Uterus (tissue), 2 donors: ENCODE results near the gene LILRA5.
"Not testable (repeated sequence)": the region's sequence is repeated elsewhere in the genome, so short reads cannot be mapped to it uniquely, and the experiment has no call there.

Source experiments
- CTCF ChIP-seq, 4 experiments: fragments of 200-600 bp in 2 of 4; fragments of 450-650 bp in 2 of 4; sonication (generic) in 2 of 4; IDR thresholded peaks; one replicate each; pipeline ENCODE4 v1.5.1; 2016 to 2019; ENCODE audit warnings: antibody characterized with exemption in 4 of 4, mild to moderate bottlenecking in 2 of 4, moderate library complexity in 1 of 4
- POLR2A ChIP-seq, 2 donors: fragments of 450-650 bp; IDR thresholded peaks; one replicate each; pipeline ENCODE4 v1.6.1; 2016; ENCODE audit warnings: antibody characterized with exemption in 2 of 2, mild to moderate bottlenecking in 1 of 2, moderate library complexity in 1 of 2

GRCh38 chr19:54361680-54362422 lies 48.9 kb upstream of the LILRA5 start:
- TF ChIP-seq POLR2A, CTCF (IDR thresholded peaks at IDR 0.05): not testable (repeated sequence)
